NCI-H510A (cell line): ENCODE results near the gene ATP11A.
"Not testable (repeated sequence)": the region's sequence is repeated elsewhere in the genome, so short reads cannot be mapped to it uniquely, and the experiment has no call there.

Experiments used
- DNase-seq: peaks from one replicate; lab custom pipeline; 2025; lab: John Stamatoyannopoulos, UW

Gene ATP11A

DNA sequence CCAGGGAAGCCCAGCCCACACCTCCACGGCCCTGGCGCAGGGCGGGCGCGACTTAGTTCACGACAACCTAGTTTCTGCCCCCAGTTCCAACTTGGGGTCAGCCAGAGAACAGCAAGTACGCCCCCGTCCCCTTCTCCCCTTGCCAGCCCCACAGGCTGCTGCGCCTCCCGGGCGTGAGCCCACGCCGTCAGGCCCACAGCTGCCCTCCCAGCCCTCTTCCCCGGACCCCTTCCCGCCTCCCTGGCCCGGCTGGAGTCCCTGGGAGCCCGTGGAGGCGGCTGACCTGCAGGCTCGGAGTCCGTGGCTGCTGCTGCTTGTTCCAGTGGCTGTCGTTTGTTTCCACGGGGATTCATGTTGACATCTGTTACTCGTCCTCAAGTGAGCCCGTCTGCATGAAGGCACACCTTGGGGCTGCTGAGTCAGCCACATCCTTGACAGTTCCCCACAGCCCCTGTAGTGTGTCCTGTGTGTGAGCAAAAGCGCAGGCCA lies 86.0 kb downstream of the ATP11A start:
- no peak for DNase-seq

DNA sequence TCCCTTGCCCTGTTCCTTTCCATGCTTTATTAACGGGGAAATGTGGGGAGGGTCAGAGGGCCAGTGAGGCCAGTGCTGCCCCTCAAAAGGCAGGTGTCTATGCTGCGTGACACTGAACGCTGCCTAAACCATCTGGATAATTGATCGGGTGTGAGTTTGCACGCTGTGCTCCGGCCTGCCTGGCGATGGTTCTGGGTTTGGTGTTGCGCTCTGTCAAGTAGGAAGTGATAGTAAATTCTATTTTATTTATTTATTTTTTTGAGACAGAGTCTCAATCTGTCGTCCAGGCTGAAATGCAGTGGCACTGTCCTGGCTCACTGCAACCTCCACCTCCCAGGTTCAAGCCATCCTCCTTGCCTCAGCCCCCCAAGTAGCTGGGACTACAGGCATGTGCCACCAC lies 86.5 kb downstream of the ATP11A start:
- no peak for DNase-seq

DNA sequence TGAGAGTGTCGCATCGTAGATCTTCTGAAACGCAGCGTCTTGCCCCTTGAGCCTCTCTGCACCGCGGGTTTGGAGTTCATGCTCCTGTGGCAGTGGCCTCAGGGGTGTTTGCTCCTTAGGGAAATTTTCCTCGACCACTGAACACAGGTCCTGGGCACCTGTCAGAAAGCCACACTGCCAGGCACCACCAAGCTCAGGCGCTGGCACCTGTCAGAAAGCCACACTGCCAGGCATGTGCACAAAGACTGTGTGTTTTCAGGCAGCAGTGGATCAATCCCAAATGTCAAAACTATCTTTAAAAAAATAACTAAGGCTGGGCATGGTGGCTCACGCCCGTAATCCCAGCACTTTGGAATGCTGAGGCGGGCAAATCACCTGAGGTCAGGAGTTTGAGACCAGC lies 87.1 kb downstream of the ATP11A start:
- DNase-seq: no peak

DNA sequence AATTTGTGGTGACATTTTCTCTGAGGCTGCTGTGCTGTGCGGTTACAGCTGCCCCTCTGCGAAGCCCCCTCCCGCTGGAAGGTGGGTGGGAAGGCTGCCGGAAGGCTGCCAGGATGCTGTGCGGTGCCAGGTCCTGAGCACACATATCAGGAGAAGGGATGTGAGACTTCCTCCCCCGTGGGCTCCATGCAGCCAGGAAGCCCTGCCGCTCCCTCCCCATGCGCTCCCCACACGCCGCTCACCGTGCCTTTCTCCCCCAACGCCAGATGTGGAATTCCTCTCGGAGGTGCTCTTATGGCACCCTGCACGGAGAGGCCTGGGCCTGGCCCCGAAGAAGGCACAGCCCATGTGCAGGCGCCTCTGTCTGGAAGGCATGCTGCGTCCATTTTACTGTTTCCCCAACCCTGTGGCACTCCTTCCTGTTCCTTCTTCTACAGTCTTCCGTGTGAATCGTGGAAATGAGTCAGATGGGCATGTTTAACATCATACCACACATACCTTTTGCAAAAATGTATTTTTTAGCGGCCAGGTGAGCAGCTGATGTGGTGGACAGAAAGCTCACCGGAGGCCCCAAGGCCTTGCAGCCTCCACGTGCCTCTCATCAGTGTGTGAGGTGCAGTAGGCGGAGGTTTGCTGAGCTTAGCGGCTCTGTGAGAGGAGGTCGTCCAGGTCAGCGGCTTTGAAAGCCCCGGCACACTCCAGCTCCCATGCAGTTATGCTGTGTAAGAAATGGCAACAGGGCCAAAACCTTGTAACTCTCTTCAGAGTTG lies 88.0 kb downstream of the ATP11A start:
- no peak for DNase-seq

DNA sequence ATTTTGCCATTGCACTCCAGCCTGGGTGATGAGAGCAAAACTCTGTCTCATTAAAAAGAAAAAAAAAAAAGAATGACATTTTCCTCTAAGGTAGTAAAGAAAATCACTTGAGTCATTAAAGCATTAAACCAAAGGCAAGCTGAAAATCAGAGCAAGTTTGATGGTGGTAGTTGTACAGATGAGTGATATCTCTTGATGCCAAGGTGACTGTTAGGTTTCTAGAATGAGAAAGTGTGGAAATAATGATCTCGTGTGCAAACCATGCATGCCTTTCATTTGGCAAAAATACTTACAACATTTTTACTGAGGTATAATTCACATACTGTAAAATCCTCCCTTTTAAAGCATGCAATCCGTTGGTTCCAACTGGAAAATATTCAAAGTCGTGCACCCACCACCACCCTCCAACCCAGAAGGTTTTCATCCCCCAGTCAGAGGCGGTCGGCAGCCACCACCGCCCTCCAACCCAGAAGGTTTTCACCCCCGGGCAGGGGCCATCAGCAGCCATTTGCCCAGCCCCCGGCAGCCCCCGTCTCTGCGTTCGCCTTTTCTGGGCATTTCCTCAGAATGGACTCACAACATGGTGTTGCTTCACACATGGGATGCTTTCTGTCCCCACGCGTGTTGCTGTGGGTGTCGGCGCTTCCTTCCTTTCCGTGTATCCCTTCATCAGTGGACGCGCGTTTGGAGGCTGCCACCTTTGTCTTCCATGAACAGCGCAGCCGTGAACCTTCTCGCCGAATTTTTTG lies 90.2 kb downstream of the ATP11A start:
- DNase-seq: no peak

DNA sequence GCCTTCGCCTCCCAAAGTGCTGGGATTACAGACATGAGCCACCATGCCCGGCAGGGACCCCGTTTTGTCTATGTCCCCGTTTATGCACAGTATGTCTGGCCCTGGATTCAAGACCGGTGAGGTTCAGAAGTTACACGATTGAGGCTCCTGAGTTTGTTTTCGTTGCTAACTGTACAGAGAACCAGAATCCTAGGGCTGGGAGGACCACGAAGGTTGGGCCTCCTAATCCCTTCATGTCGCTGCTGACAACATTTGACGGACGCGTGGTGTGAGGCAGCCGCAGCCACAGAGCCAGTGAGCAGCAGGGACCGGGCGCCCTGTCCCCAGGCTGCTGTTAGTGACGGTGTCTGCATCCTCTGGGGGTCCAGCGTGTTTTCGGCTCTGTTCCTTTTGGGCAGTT lies 91.4 kb downstream of the ATP11A start:
- no peak for DNase-seq

DNA sequence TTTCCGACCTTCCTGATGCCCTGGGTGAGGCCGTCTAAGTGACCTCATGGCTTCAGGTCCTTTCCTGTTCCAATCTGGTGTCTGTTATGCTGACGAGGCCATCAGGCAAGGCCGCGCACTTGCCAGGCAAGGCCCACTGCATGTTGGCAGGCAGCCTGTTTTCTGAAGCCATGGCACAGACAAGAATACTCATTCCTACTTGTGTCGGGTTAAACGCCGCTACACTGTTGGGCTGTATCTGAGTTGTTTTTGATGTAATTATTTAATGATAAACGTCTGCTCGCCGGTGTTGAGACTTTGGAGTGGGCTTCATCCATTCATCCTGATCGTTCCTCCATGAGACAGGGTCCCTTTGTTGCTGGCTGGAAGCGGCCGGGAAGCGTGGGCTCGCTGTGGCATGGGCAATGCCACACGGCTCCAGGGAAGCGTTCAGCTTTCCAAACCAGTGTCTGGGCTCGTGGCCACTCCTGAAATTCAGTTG lies 92.1 kb downstream of the ATP11A start:
- no peak for DNase-seq

DNA sequence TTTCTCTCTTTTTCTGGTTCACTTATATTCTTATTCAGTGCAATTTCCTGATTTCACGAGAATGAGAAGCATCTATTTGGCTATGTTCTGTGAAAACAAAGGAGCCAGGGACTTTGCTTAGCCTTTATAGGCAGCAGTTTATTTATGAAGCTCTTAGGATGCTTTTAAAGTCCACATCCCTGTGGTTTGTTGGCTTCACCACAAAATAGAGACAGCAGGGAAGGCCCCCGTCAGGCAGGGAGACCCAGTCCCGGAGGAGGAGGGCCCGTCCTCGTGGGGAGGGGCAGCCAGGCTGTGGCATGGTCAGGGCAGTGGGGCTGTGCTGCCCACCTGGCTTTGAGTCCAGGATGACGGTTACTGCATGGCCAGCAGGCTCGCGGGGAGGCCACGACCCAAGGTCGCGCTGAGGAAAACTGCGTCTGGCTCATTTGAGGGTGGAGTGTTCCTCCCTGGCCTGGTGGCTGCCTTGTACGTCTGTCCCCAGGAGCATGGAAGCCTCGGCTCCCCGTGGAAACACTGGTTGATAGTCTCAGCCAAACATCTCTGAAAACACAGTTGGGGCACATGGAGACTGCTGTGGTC lies 92.7 kb downstream of the ATP11A start:
- no peak for DNase-seq

DNA sequence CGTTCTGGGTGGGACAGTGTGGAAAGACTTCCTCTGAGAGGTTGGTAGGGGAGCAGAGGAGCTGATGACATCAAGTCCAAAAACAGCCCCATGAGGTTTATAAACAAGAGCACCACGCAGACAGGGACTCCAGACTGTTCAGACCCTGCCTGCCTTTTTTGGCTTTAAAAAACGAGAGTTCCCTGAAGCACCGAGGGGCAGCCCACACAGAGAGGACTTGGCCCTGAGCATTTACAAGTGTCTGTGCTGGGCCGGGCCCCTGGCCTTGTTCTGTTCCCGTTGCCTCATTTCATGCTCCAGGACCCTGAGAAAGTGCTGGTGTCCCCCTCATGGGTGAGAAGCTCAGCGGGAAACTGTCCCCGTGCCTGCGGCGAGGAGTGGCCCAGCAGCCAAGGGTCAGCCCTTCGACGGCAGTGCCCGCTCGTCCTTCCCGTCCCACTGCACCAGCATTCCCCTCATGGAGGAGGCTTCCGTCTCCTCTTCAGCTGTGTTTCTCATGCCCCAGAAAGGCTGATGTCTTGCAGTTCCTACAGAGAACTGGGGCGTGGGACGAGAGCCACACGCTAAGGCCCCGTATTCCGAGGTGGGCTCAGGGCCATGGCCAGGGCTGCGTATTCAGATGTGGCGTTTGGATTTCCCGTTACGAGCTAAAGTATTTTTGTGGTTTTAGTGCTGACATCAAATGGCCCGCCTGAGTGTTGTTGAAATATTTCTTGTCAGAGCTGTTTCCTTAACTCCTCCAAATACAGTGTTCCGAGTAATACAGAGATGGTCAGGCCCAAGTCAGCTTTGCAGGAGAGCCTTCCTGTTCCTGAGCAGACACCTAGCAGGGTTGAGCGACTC lies 93.5 kb downstream of the ATP11A start:
- DNase-seq: no peak

DNA sequence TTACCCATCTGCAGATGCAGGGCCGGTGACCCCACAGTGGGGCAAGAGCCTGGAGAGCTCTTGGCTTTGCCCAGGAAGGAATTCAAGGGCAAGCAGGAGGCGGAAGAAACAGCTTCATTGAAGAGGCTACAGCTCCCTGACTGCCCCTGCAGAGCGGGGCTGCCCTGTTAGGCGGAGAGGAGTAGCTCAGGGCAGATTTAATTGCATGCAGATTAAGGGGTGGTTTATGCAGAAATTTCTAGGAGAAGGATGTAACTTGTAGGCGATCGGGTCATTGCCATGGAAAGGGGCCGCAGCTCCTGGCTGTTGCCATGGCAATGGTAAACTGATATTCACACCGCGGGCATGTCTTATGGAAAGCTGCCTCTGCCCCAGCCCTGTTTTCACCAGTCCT lies 94.1 kb downstream of the ATP11A start:
- DNase-seq: no peak

DNA sequence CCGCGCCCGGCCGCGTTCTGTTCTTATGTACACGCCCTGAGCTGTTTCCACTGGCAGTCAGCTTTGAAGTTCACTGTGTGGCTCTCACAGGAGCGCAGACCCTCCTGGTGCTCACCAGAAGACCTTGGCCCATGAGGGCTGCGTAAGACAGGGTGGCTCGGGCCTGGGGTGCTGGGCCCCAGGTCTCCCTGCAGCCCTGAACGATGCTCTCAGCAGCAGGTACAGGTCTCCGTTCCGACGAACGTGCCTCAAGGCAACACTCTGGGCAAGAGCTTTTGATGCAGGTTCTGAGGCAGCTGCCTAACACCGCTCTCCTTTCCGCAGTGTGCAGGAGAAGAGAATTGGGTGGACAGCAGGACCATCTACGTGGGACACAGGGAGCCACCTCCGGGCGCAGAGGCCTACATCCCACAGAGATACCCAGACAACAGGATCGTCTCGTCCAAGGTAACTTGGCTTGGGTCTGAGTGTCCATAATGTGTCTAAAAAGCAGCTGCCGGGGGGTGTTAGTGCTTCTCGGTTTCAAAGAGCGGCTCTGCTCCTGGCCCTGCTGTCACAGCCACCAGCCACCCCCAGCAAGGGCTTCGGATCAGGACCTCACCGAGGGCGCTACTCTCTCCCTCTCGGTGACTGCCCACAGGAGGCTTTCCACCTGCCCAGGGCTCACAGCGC lies 95.1 kb downstream of the ATP11A start:
- DNase-seq: no peak

DNA sequence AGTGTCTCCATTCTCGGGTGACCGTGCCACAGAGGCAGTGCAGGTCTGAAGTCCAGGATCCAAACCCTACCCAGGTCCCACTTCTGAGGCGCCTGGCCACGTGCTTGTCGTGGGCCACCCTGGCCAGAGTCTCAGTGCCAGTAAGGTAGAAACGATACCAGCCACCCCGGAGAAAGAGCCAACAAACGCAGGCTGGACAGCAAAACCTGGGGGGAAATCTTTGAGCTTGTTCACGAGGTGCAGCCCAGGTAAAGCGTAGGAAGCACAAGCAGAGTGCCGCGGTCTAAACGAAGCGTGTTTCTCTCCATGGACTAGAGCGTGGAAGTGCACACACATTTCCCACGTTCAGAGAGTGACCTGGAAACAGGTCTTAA lies 95.6 kb downstream of the ATP11A start:
- no peak for DNase-seq

DNA sequence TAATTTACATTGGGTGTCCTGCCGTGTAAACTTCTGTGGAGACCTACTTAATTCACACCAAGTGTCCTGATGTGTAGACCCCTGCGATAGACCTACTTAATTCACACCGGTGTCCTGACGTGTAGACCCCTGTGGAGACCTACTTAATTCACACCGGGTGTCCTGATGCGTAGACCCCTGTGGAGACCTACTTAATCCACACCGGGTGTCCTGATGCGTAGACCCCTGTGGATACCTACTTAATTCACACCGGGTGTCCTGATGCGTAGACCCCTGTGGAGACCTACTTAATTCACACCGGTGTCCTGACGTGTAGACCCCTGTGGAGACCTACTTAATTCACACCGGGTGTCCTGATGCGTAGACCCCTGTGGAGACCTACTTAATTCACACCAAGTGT lies 97.0 kb downstream of the ATP11A start:
- DNase-seq: not testable (repeated sequence)

DNA sequence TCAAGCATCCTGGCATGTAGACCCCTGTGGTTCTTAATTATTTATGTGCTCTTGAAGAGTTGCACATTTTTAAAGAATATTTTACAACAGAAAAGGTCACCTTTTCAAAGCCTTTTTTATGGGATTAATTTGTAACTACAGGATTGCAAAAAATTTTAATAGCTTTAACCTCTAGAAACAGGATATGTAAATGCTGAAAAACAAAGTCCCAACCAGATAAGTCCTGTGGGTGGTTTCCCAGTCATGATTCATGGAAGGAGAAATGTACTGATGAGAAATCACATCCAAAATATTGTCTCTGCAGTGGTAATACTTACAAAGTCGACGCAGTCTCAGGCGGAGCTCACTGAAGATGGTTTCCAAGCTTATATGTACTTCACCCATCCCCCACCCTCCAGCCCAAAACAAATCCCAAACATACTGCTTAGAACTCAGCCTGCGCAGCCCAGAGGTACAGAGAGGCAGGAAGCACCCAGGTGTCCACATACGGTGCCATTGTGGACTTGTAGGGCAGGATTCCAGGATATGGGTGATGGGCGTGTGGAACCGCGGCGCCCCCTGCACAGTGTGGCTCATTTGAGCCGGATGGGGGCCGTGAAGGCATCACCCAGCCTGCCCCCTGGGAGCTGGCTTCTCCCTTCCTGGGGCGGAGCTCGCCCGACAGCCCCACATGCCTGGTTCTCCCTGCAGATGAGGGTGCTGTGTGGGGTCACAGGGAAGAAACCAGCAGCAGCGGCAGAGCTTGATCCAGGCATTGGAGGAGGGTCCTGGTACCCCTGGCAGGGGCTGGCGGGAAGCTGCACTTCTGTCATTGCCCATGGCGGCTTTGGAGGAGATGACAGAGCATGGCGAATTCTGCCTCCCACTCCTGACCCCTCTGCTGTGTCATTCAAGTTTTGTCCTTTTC lies 101.2 kb downstream of the ATP11A start:
- DNase-seq: no peak

DNA sequence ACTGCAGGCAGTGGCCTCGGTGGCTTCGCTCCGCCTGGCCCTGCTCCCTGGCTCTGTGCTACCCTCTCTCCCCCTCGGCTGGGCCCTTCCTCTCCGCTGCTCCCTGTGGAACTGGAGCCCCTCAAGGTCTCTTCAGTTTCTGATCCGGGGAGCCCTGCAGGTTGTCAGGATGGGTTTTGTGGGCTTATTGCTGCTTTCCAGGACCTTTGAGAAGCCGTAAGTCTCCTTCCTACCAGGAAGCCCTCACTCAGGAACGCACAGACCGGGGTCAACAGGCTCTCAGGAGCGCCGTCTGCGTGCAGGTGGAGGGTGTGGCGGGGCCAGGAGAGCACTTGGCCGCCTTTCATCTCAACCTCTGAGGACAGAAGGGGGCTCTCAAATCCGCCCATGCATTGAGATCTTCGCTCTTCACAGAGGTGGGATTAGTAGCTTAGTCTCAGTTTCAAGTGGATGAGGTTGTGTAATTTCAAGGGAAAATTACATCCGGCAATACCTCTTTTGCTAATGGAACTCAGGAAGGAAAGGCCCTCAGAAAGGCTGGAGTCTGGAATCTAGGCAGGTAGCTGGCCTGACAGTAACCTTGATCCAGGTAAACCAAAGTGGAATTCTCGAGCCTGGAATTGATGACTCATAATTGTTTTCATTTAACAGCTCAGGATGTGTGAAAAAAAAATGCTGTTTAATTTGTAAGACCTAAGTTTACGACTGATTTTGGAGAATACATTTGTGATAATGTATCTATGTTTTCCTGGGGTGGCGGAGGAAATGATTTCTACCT lies 102.0 kb downstream of the ATP11A start:
- DNase-seq: peak; percentile 89

DNA sequence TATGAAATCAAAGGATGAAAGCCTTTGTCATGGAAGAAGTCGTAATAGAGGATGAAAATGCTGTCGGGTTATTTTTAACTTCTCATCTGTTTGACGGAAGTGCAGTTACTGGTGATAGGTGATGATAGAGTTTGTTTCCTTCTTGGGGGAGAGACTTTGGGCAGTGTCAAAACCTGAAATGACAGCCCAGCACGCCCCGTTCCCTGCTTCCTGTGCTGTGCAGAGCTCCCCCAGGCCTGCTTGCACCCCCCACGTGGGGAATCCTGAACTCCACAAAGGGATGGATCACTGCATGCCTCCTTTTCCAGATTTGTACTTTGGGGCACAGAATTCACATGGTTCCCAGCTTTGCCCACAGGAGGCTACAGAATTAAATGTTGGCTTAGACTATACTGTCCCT lies 102.7 kb downstream of the ATP11A start:
- no peak for DNase-seq

DNA sequence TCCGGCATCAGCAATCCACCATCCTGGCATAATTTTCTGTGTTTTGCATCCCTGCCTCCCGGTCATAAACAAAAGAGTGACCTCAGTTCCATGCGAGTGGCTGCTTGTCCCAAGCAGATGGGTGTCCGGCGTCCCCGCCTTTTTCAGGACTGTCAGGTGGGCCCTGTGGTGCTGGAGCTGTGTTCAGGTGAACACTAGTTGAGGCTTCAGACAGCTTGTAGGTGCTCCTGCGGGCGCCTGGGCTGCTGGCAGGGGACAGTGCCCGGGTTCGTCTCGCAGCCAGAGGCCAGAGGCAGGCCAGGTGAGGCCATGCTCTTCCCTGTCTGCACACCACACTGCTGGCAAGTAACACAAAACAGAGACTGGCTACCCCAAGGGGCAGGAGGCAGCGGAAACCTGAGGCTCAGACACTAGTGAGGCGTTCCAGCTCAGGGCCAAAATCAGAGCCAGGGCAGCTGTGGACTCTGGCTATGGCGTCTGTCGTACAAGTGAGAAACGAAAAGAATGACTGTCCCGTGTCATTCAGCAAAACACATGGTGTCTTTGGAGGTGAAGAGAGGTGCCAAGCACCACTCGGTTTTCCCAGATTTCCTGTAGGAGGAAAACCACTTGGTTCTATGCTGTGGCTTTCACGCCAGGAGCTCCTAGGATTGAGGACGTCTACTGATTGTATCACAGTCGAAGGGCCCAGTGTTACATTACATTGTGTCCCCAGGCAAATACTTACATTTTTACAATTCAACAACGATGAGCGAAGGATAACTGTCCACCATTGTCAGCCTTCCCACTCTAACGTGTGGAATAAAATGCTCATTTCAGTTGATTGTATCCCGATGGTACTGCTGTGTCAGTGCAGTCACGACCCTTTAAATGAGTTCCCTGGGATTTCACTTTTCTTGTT lies 104.0 kb downstream of the ATP11A start:
- DNase-seq: no peak

DNA sequence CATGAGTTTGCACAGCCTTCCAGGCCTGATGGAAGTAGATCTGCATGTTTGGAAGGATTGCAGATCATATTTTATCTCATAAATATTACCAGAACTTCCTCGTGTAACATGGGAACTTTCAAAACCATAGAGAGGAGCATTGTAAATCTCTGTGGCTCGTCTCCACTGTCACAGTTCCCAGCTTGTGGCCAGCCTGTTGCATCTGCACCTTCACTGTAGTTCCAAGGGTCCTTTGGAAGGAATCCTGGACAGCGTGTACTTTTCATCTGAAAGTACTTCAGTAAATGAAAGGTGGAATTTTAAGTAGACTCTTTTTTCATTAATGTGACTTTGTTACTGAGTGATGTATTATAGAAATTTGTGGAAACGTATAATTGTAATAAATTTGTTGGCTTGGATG lies 105.4 kb downstream of the ATP11A start:
- DNase-seq: no peak
